Neutrophil (primary cell): ENCODE data around the gene HSPA1B.

ENCODE experiments used
- H3K27ac ChIP-seq: fragments of 200-600 bp; sonication (generic); 2 replicates; pipeline ENCODE4 v1.5.1; 2016; ENCODE audit warnings: mild to moderate bottlenecking, moderate library complexity
- H3K27me3 ChIP-seq: fragments of 200-600 bp; sonication (generic); 2 replicates; pipeline ENCODE4 v1.6.0; 2016; ENCODE audit warnings: mild to moderate bottlenecking
- H3K36me3 ChIP-seq: fragments of 200-600 bp; sonication (generic); 2 replicates; pipeline ENCODE4 v1.5.1; 2017
- H3K4me1 ChIP-seq, 2 experiments: fragments of 200-600 bp in 1 of 2; sonication (generic) in 1 of 2; 1 replicate in 1 of 2; 2 replicates in 1 of 2; pipeline versions ENCODE4 v1.5.1 to v1.6.1; 2013 to 2016; ENCODE audit warnings: low read depth in 1 of 2, low read length in 1 of 2, mild to moderate bottlenecking in 1 of 2, moderate library complexity in 1 of 2; ENCODE audit not compliant: control insufficient read depth in 1 of 2, insufficient read depth in 1 of 2
- H3K4me3 ChIP-seq, 2 experiments: fragments of 200-600 bp in 1 of 2; sonication (generic) in 1 of 2; 1 replicate in 1 of 2; 2 replicates in 1 of 2; pipeline ENCODE4 v1.5.1; 2013 to 2016; ENCODE audit warnings: low read depth in 1 of 2, low read length in 1 of 2, mild to moderate bottlenecking in 1 of 2, moderate library complexity in 1 of 2
- H3K9me3 ChIP-seq: fragments of 200-600 bp; sonication (generic); 2 replicates; pipeline ENCODE4 v1.5.1; 2016
- CTCF ChIP-seq: fragments of 200-600 bp; sonication (generic); IDR thresholded peaks from 2 replicates; pipeline ENCODE4 v1.5.1; 2016; ENCODE audit warnings: antibody characterized with exemption

The HSPA1B gene

GRCh38 chr6:31874084-31874670 is 46.6 kb downstream of the HSPA1B start:
- H3K27me3 ChIP-seq, result peaks cover 1% of the 10 kb centered on the region
- TF ChIP-seq CTCF, result no peak
- no peaks in the 10 kb centered on the region for H3K9me3 ChIP-seq

GRCh38 chr6:31874836-31875572 is 47.5 kb downstream of the HSPA1B start:
- H3K27me3 ChIP-seq, result no peaks in the 10 kb centered on the region

More at GRCh38 chr6:31874084-31874670, 46.6 kb downstream of the HSPA1B start:
- H3K36me3 ChIP-seq, result no peaks in the 10 kb centered on the region
- no peak overlapping the region for H3K27ac ChIP-seq
- no peaks in the 10 kb centered on the region for H3K4me1 ChIP-seq
- no peak overlapping the region for H3K4me3 ChIP-seq

GRCh38 chr6:31875877-31876276 is 48.3 kb downstream of the HSPA1B start:
- no peak for TF ChIP-seq CTCF
- H3K27me3 ChIP-seq, result no peaks in the 10 kb centered on the region
- no peak overlapping the region for H3K27ac ChIP-seq

More at GRCh38 chr6:31874836-31875572, 47.5 kb downstream of the HSPA1B start:
- H3K27ac ChIP-seq, result no peak overlapping the region
- H3K9me3 ChIP-seq, result no peaks in the 10 kb centered on the region
- H3K4me1 ChIP-seq, result no peaks in the 10 kb centered on the region
- H3K4me3 ChIP-seq, result no peak overlapping the region
- H3K36me3 ChIP-seq, result peaks cover 6% of the 10 kb centered on the region
- no peak for TF ChIP-seq CTCF

GRCh38 chr6:31876357-31876756 is 48.8 kb downstream of the HSPA1B start:
- H3K36me3 ChIP-seq, result peaks cover 20% of the 10 kb centered on the region

More at GRCh38 chr6:31875877-31876276, 48.3 kb downstream of the HSPA1B start:
- Histone ChIP-seq H3K9me3 (no peaks in the 10 kb centered on the region), H3K36me3 (peaks cover 15% of the 10 kb centered on the region), H3K4me3 (no peak overlapping the region), H3K4me1 (no peaks in the 10 kb centered on the region)

GRCh38 chr6:31877125-31877650 is 49.6 kb downstream of the HSPA1B start:
- no peaks in the 10 kb centered on the region for H3K27me3 ChIP-seq
- no peak overlapping the region for H3K27ac ChIP-seq
- no peak overlapping the region for H3K4me3 ChIP-seq
- peaks cover 26% of the 10 kb centered on the region for H3K36me3 ChIP-seq
- no peaks in the 10 kb centered on the region for H3K4me1 ChIP-seq
- H3K9me3 ChIP-seq, result no peaks in the 10 kb centered on the region
- no peak for TF ChIP-seq CTCF

More at GRCh38 chr6:31876357-31876756, 48.8 kb downstream of the HSPA1B start:
- no peak for TF ChIP-seq CTCF
- no peak overlapping the region for H3K27ac ChIP-seq
- H3K27me3 ChIP-seq, result no peaks in the 10 kb centered on the region
- no peaks in the 10 kb centered on the region for H3K9me3 ChIP-seq
- no peak overlapping the region for H3K4me3 ChIP-seq
- H3K4me1 ChIP-seq, result no peaks in the 10 kb centered on the region
